Measurements from ENCODE around the gene PRXL2B. TPM values are rescaled to one million over a fixed set of nuclear protein-coding genes. Genes with fewer than 3 reads are reported as not detected.

The PRXL2B gene
- total RNA-seq, 1 experiment from 2014 or later: 40.7 TPM

DNA sequence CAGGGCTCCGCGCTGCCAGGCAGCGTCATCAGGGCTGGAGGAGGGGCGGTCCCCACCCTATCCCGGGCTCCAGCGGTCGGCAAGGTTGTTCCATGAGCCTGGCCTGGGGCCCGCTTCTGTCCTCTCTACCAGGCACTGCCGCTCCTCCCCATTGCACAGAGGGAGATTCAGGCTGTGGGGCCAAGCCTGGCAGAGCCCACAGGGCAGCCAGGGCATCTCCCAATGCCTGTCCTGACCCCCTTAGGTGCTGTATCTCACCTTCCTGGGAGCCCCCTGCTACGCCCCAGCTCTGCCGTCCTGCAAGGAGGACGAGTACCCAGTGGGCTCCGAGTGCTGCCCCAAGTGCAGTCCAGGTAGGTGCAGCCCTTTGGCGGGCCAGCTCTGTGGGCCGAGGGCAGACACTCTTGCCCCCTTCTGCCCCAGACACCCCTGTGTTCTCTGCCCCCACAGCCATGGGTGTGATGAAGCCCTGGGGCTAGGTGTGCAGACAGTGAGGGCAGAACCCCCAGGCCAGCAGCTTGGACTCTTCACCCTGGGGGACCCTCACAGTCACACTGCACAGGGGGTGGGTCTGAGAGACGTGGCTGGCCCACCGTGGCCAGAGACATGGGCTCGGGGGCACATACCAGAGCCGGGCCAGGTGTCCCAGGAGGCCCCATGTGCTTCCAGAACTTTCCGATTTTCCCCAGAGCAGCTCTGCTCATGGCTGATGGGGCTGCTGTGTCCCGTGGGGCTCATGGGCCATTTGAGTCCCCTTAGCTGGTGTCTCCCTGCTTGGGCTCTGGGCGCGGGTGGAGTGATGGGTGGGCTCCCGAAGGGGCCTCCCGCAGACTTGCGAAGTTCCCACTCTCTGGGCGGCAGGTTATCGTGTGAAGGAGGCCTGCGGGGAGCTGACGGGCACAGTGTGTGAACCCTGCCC is 28.8 kb upstream of the PRXL2B start:
- H3K27me3 Mint-ChIP-seq (ENCODE audit: low read depth): peaks cover 2% of the 10 kb centered on the region; the same call in 1 of the 2 replicates
- no CpG with 5 or more reads among the region's 30 CpGs for WGBS (ENCODE audit: extremely low coverage, insufficient read length, low lambda C conversion rate)
- H3K56ac ChIP-seq (ENCODE audit: insufficient read length, low read depth, low read length): no peak overlapping the region

More for the DNA sequence above, 28.8 kb upstream of the PRXL2B start:
- Histone ChIP-seq H4K8ac (replicated peaks; ENCODE audit: insufficient read length, low read depth, low read length) (no peak overlapping the region), H2AFZ (ENCODE audit: low read length) (no peak overlapping the region), H3K79me1 (ENCODE audit: insufficient read depth, low read depth, low read length, poor library complexity, severe bottlenecking) (no peaks in the 10 kb centered on the region), H3K4me1 (ENCODE audit: insufficient read depth, low read length) (no peaks in the 10 kb centered on the region), H3K27ac (ENCODE audit: insufficient read length, low read depth, low read length) (no peak overlapping the region), H2BK20ac (ENCODE audit: low read depth, low read length, poor library complexity, severe bottlenecking) (no peak overlapping the region), H2BK5ac (ENCODE audit: insufficient read length, low read length) (no peak overlapping the region), H2BK120ac (ENCODE audit: low read depth, low read length, poor library complexity, severe bottlenecking) (no peak overlapping the region), H3K4me2 (ENCODE audit: insufficient read depth, insufficient read length, low read length) (no peak overlapping the region), H2AK5ac (ENCODE audit: insufficient read length, low read length) (no peak overlapping the region), H3K9me3 (ENCODE audit: control insufficient read depth, low read depth, low read length) (no peaks in the 10 kb centered on the region), H3K23me2 (ENCODE audit: insufficient read length, low read depth, low read length, poor library complexity, severe bottlenecking) (no peaks in the 10 kb centered on the region), H4K5ac (ENCODE audit: insufficient read length, low read depth, low read length) (no peak overlapping the region), H4K91ac (ENCODE audit: insufficient read length, low read depth, low read length) (no peak overlapping the region), H2BK15ac (ENCODE audit: low read depth, low read length) (no peak overlapping the region), H3K79me2 (ENCODE audit: insufficient read depth, low read length) (no peaks in the 10 kb centered on the region), H3K14ac (ENCODE audit: insufficient read depth, low read length) (no peak overlapping the region), H2BK12ac (ENCODE audit: insufficient read length, low read depth, low read length) (no peak overlapping the region), H3T11ph (ENCODE audit: low read length) (no peak overlapping the region), H3K18ac (ENCODE audit: insufficient read length, low read depth, low read length) (no peak overlapping the region), H3K27me3 (ENCODE audit: insufficient read depth, low read length) (no peaks in the 10 kb centered on the region), H3K4ac (ENCODE audit: low read depth, low read length) (no peak overlapping the region), H3K9ac (ENCODE audit: extremely low read depth, insufficient read length, low read length) (no peak overlapping the region), H4K20me1 (ENCODE audit: control insufficient read depth, insufficient read depth, insufficient read length) (no peaks in the 10 kb centered on the region), H3K23ac (ENCODE audit: insufficient read length, low read depth, low read length) (no peak overlapping the region)
- Mint-ChIP-seq H3K9me3 (no peaks in the 10 kb centered on the region; a peak in 1 of 5 replicates), H3K4me3 (no peak overlapping the region), H3K36me3 (ENCODE audit: insufficient read depth in 1 of 3, low read depth in 3 of 3) (no peaks in the 10 kb centered on the region), H3K4me1 (peaks cover 9 to 10% of the 10 kb centered on the region in 2 experiments), H3K27ac (no peak overlapping the region)
- DNase-seq: no peak
- TF ChIP-seq, protein P1, sequence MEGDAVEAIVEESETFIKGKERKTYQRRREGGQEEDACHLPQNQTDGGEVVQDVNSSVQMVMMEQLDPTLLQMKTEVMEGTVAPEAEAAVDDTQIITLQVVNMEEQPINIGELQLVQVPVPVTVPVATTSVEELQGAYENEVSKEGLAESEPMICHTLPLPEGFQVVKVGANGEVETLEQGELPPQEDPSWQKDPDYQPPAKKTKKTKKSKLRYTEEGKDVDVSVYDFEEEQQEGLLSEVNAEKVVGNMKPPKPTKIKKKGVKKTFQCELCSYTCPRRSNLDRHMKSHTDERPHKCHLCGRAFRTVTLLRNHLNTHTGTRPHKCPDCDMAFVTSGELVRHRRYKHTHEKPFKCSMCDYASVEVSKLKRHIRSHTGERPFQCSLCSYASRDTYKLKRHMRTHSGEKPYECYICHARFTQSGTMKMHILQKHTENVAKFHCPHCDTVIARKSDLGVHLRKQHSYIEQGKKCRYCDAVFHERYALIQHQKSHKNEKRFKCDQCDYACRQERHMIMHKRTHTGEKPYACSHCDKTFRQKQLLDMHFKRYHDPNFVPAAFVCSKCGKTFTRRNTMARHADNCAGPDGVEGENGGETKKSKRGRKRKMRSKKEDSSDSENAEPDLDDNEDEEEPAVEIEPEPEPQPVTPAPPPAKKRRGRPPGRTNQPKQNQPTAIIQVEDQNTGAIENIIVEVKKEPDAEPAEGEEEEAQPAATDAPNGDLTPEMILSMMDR (conservative IDR thresholded peaks at IDR 0.05): no peak
